Activated CD8-positive, alpha-beta T cell treated with anti-CD3 and anti-CD28 coated beads for 36 hours (primary cell): ENCODE results near the gene CDKN2B. TPM values are rescaled to one million over a fixed set of nuclear protein-coding genes. Genes with fewer than 3 reads are reported as not detected.

ENCODE experiments used
- ATAC-seq: fragments of 200-7000 bp; cut with Tn5 transposase; one replicate; pipeline ENCODE4 v1.10.0; 2021; ENCODE audit warnings: mild to moderate bottlenecking, moderate library complexity
- CTCF ChIA-PET: fragments of 350-600 bp; sonication (Branson Sonifier 250); formaldehyde crosslinking; loops from one replicate; lab custom pipeline; 2021; ENCODE audit warnings: antibody characterized with exemption; lab: Charles Lee
- POLR2A ChIA-PET: fragments of 350-600 bp; sonication (Branson Sonifier 250); formaldehyde crosslinking; loops from one replicate; lab custom pipeline; 2021; ENCODE audit warnings: antibody characterized with exemption; lab: Charles Lee
- DNase-seq: peaks from one replicate; pipeline ENCODE4 v3.0.0-alpha.2; 2020
- H3K27ac Mint-ChIP-seq: one replicate; pipeline ENCODE4 v1.8.0; 2021; ENCODE audit warnings: mild to moderate bottlenecking, mixed read lengths
- H3K27me3 Mint-ChIP-seq: one replicate; pipeline ENCODE4 v1.8.0; 2021; ENCODE audit warnings: mixed read lengths
- H3K36me3 Mint-ChIP-seq: one replicate; pipeline ENCODE4 v1.8.0; 2021; ENCODE audit warnings: low read depth, mixed read lengths
- H3K4me1 Mint-ChIP-seq: one replicate; pipeline ENCODE4 v1.8.0; 2021; ENCODE audit warnings: low read depth, mixed read lengths
- H3K4me3 Mint-ChIP-seq: one replicate; pipeline ENCODE4 v1.8.0; 2021; ENCODE audit warnings: mild to moderate bottlenecking, moderate library complexity, mixed read lengths
- H3K9me3 Mint-ChIP-seq: one replicate; pipeline ENCODE4 v1.8.0; 2021; ENCODE audit warnings: mixed read lengths
- CTCF ChIP-seq: fragments of 200-600 bp; IDR thresholded peaks from one replicate; pipeline ENCODE4 v1.8.0; 2022; ENCODE audit warnings: antibody characterized with exemption, mild to moderate bottlenecking
- intact Hi-C: fragments of 100-400 bp; cut with micrococcal nuclease; formaldehyde crosslinking; loops from one replicate; pipeline ENCODE4 v1.10.0; 2022
- total RNA-seq, 2 experiments: library from RNA; stranded (reverse); gene quantifications; one replicate each; pipeline ENCODE4 v1.2.3, GENCODE V29; 2021

The CDKN2B gene
- total RNA-seq, 2 experiments from 2014 or later, result not detected

- Mint-ChIP-seq H3K4me3 (no peak overlapping the region), H3K36me3 (no peaks in the 10 kb centered on the region), H3K27ac (no peak overlapping the region), H3K9me3 (no peaks in the 10 kb centered on the region), H3K27me3 (peaks cover 5% of the 10 kb centered on the region), H3K4me1 (peaks cover 26% of the 10 kb centered on the region)
- ATAC-seq, result no peak
- no peak for DNase-seq
- CTCF ChIA-PET, result interaction anchor here (1.4 to 11.3 kb wide), 3 partner anchors 9 to 233 kb away, joined by 3 to 149 read pairs (median 4); partner anchors contain the start of gene CDKN2B
- TF ChIP-seq CTCF, result no peak
- POLR2A ChIA-PET, result no interaction called here
- intact Hi-C loops, result no loop called here
Observed at GRCh38 chr9:22043928-22044327, 34.8 kb upstream of the CDKN2B start.

DNA sequence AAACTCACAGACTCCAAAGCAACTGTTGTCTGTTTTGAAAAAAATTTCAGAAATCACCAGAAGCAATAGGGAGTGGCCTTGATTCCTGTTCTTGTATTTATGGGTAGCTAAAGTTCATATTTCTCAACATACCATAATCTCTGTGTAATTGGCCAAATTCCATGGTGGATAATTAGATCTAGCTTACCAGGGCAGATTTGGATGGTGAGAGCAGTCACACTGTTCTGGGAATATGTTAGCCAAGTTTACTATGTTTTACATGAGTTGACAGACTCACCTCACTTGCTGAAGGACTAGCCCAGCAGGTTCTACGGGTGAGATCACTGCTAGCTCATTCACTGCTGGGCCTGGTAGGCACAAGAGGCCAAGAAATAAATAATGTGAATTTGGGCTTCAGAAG, 32.7 kb upstream of the CDKN2B start:
- peaks cover 31% of the 10 kb centered on the region for H3K4me1 Mint-ChIP-seq
- H3K27ac Mint-ChIP-seq, result no peak overlapping the region
- ATAC-seq (no peak), DNase-seq (no peak)
- ChIA-PET POLR2A (interaction anchor here (0.6 to 1.3 kb wide), 2 partner anchors 38 to 72 kb away, joined by 3 to 6 read pairs; no protein-coding TSS in a partner anchor), CTCF (interaction anchor here (1.1 to 11.3 kb wide), 8 partner anchors 8 to 231 kb away, joined by 3 to 149 read pairs (median 4); partner anchors contain the start of gene CDKN2B)
- no peaks in the 10 kb centered on the region for H3K9me3 Mint-ChIP-seq
- H3K36me3 Mint-ChIP-seq, result no peaks in the 10 kb centered on the region
- intact Hi-C loops, result no loop called here
- no peak for TF ChIP-seq CTCF
- H3K27me3 Mint-ChIP-seq, result peaks cover 4% of the 10 kb centered on the region
- H3K4me3 Mint-ChIP-seq, result no peak overlapping the region

GRCh38 chr9:22041344-22041743, 32.2 kb upstream of the CDKN2B start:
- peaks cover 27% of the 10 kb centered on the region for H3K4me1 Mint-ChIP-seq
- intact Hi-C loops, result no loop called here
- H3K36me3 Mint-ChIP-seq, result no peaks in the 10 kb centered on the region
- POLR2A ChIA-PET, result no interaction called here
- CTCF ChIA-PET, result interaction anchor here (1.1 to 11.3 kb wide), 8 partner anchors 9 to 231 kb away, joined by 3 to 149 read pairs (median 4); partner anchors contain the start of gene CDKN2B
- no peak for TF ChIP-seq CTCF
- no peak overlapping the region for H3K4me3 Mint-ChIP-seq
- ATAC-seq, result no peak
- DNase-seq, result no peak
- peaks cover 4% of the 10 kb centered on the region for H3K27me3 Mint-ChIP-seq
- no peaks in the 10 kb centered on the region for H3K9me3 Mint-ChIP-seq
- no peak overlapping the region for H3K27ac Mint-ChIP-seq

- no peak for TF ChIP-seq CTCF
- Mint-ChIP-seq H3K27ac (no peak overlapping the region), H3K4me1 (peaks cover 26% of the 10 kb centered on the region), H3K4me3 (no peak overlapping the region), H3K36me3 (no peaks in the 10 kb centered on the region), H3K9me3 (no peaks in the 10 kb centered on the region), H3K27me3 (peaks cover 3% of the 10 kb centered on the region)
- DNase-seq (no peak), ATAC-seq (no peak)
- intact Hi-C loops, result no loop called here
- ChIA-PET CTCF (interaction anchor here (1.2 to 11.3 kb wide), 6 partner anchors 9 to 230 kb away, joined by 3 to 149 read pairs (median 6); partner anchors contain the start of gene CDKN2B), POLR2A (no interaction called here)
Observed at GRCh38 chr9:22040760-22041159, 31.7 kb upstream of the CDKN2B start.

- peaks cover 23% of the 10 kb centered on the region for H3K4me1 Mint-ChIP-seq
- CTCF ChIA-PET, result interaction anchor here (1.0 to 11.3 kb wide), 10 partner anchors 10 to 229 kb away, joined by 3 to 149 read pairs (median 6); partner anchors contain the start of gene CDKN2B
- H3K4me3 Mint-ChIP-seq, result no peak overlapping the region
- H3K27me3 Mint-ChIP-seq, result peaks cover 3% of the 10 kb centered on the region
- POLR2A ChIA-PET, result interaction anchor here (0.7 to 1.1 kb wide), 2 partner anchors 40 to 73 kb away, joined by 3 read pairs; no protein-coding TSS in a partner anchor
- no peak for TF ChIP-seq CTCF
- ATAC-seq (no peak), DNase-seq (no peak)
- no peaks in the 10 kb centered on the region for H3K9me3 Mint-ChIP-seq
- no peaks in the 10 kb centered on the region for H3K36me3 Mint-ChIP-seq
- no peak overlapping the region for H3K27ac Mint-ChIP-seq
- intact Hi-C loops, result loop anchor here (5.0 kb wide), 1 partner anchor 227 kb away; no protein-coding TSS in a partner anchor
Observed at GRCh38 chr9:22039258-22039657, 30.2 kb upstream of the CDKN2B start.
